Panc1 (cell line): ENCODE data around the gene KRTAP4-1. TPM values are rescaled to one million over a fixed set of nuclear protein-coding genes. Genes with fewer than 3 reads are reported as not detected.

Experiments
- ATAC-seq: fragments of 200-7000 bp; cut with Tn5 transposase; 2 replicates; pipeline ENCODE4 v1.9.1; 2020; ENCODE audit warnings: mild to moderate bottlenecking, moderate library complexity
- BruUV-seq: library from RNA; stranded (reverse); fragments of 400-500 nt; replicated peaks from 2 replicates; lab custom pipeline; 2021; lab: Mats Ljungman, UMichigan
- CTCF ChIA-PET: fragments of 300-600 bp; sonication (Branson Sonifier 250); formaldehyde crosslinking; loops from one replicate; lab custom pipeline; 2022; ENCODE audit warnings: antibody characterized with exemption; lab: Charles Lee
- POLR2A ChIA-PET: fragments of 300-600 bp; sonication (Branson Sonifier 250); formaldehyde crosslinking; loops from one replicate; lab custom pipeline; 2022; ENCODE audit warnings: antibody characterized with exemption; lab: Charles Lee
- DNase-seq: peaks from one replicate; pipeline ENCODE4 v3.0.0-alpha.2; 2010; ENCODE audit warnings: low read depth, low spot score
- H3K27ac ChIP-seq: 2 replicates; pipeline ENCODE4 v1.5.1; 2011; ENCODE audit warnings: mild to moderate bottlenecking, low read length, inconsistent platforms
- H3K27me3 ChIP-seq: fragments of 200-500 bp; sonication (Bioruptor generic); 2 replicates; pipeline ENCODE4 v1.6.0; 2014; ENCODE audit warnings: low read length, inconsistent platforms; ENCODE audit not compliant: control insufficient read depth, insufficient read depth
- H3K36me3 ChIP-seq: fragments of 200-500 bp; sonication (Bioruptor generic); 2 replicates; pipeline ENCODE4 v1.5.1; 2014; ENCODE audit warnings: inconsistent platforms, mild to moderate bottlenecking, low read length, moderate library complexity; ENCODE audit not compliant: control insufficient read depth, insufficient read depth
- H3K4me1 ChIP-seq: 2 replicates; pipeline ENCODE4 v1.5.1; 2011; ENCODE audit warnings: inconsistent platforms, mild to moderate bottlenecking, low read length, moderate library complexity; ENCODE audit not compliant: control insufficient read depth, insufficient read depth
- H3K4me3 ChIP-seq, 2 experiments: 2 replicates each; pipeline ENCODE4 v1.5.1; 2011 to 2012; ENCODE audit warnings: low read depth in 2 of 2, low read length in 2 of 2, mild to moderate bottlenecking in 2 of 2, inconsistent platforms in 1 of 2, moderate library complexity in 1 of 2
- H3K9me3 ChIP-seq: fragments of 200-500 bp; sonication (Bioruptor generic); 2 replicates; pipeline ENCODE4 v1.5.1; 2014; ENCODE audit warnings: low read depth, mild to moderate bottlenecking, inconsistent platforms, low read length, moderate library complexity; ENCODE audit not compliant: control insufficient read depth, insufficient read depth
- CTCF ChIP-seq: fragments of 450-650 bp; IDR thresholded peaks from 2 replicates; pipeline ENCODE4 v1.5.1; 2017; ENCODE audit warnings: mild to moderate bottlenecking
- POLR2AphosphoS5 ChIP-seq: IDR thresholded peaks from 2 replicates; pipeline ENCODE4 v1.6.1; 2012; ENCODE audit warnings: mild to moderate bottlenecking, low read depth, low read length, moderate library complexity
- REST ChIP-seq, 2 experiments: IDR thresholded peaks; 2 replicates each; pipeline ENCODE4 v1.6.1; 2011 to 2012; ENCODE audit warnings: low read depth in 2 of 2, control low read depth in 1 of 2, low read length in 1 of 2, mild to moderate bottlenecking in 1 of 2, moderate library complexity in 1 of 2; ENCODE audit not compliant: insufficient read depth in 1 of 2
- SIN3A ChIP-seq: IDR thresholded peaks from 2 replicates; pipeline ENCODE4 v1.6.1; 2012; ENCODE audit warnings: low read depth, mild to moderate bottlenecking, low read length, moderate library complexity, borderline replicate concordance; ENCODE audit not compliant: insufficient read depth
- TCF7L2 ChIP-seq: IDR thresholded peaks from 2 replicates; pipeline ENCODE4 v1.6.1; 2011; ENCODE audit warnings: mild to moderate bottlenecking, low read depth, low read length, inconsistent platforms
- in situ Hi-C: cut with HindIII; loops from 2 replicates; pipeline ENCODE4 v1.10.0; 2016; ENCODE audit warnings: low sequenced_read_pairs, low pct_unique_long_range_greater_than_20kb
- intact Hi-C: fragments of 100-400 bp; cut with micrococcal nuclease; formaldehyde crosslinking; loops from one replicate; pipeline ENCODE4 v1.10.0; 2022; ENCODE audit not compliant: unreplicated experiment
- total RNA-seq: library from RNA; stranded (reverse); gene quantifications from one replicate; pipeline ENCODE4 v1.2.1, GENCODE V29; 2021; ENCODE audit not compliant: unreplicated experiment

KRTAP4-1 gene
- total RNA-seq, 1 experiment from 2014 or later: not detected

GRCh38 chr17:41226051-41226450 is 41.3 kb upstream of the KRTAP4-1 start:
- Histone ChIP-seq H3K27ac (no peak overlapping the region), H3K9me3 (no peaks in the 10 kb centered on the region), H3K27me3 (peaks cover 23% of the 10 kb centered on the region), H3K4me3 (no peak overlapping the region), H3K36me3 (no peaks in the 10 kb centered on the region), H3K4me1 (no peaks in the 10 kb centered on the region)
- intact Hi-C loops (no loop called here), in situ Hi-C loops (no loop called here)
- no TSS peak for BruUV-seq
- POLR2A ChIA-PET: no interaction called here
- TF ChIP-seq POLR2AphosphoS5 (no peak), REST (IDR thresholded peaks at IDR 0.05; ENCODE audit: insufficient read depth in 1 of 2, low read depth in 2 of 2, low read length in 1 of 2) (no peak), TCF7L2 (no peak), SIN3A (no peak), CTCF (no peak)
- DNase-seq (no peak), ATAC-seq (no peak)
- CTCF ChIA-PET: no interaction called here

- ChIA-PET CTCF (no interaction called here), POLR2A (no interaction called here)
- no TSS peak for BruUV-seq
- TF ChIP-seq CTCF (no peak), POLR2AphosphoS5 (no peak), SIN3A (no peak), REST (IDR thresholded peaks at IDR 0.05; ENCODE audit: insufficient read depth in 1 of 2, low read depth in 2 of 2, low read length in 1 of 2) (no peak), TCF7L2 (no peak)
- no peak for ATAC-seq
- H3K36me3 ChIP-seq: no peaks in the 10 kb centered on the region
- DNase-seq: no peak
- intact Hi-C loops: no loop called here
- in situ Hi-C loops: no loop called here
- H3K9me3 ChIP-seq: no peaks in the 10 kb centered on the region
- H3K27me3 ChIP-seq: peaks cover 13% of the 10 kb centered on the region; the same call in 1 of the 2 replicates
- no peaks in the 10 kb centered on the region for H3K4me1 ChIP-seq
- no peak overlapping the region for H3K27ac ChIP-seq
- H3K4me3 ChIP-seq: no peak overlapping the region
Measured at GRCh38 chr17:41223821-41224220, 39.1 kb upstream of the KRTAP4-1 start.
